GM19463 (cell line): ENCODE data around the gene OCLN.
"Not testable (repeated sequence)": the region's sequence is repeated elsewhere in the genome, so short reads cannot be mapped to it uniquely, and the experiment has no call there.

ENCODE experiments used
- ATAC-seq: cut with Tn5 transposase; IDR thresholded peaks from one replicate; pipeline ENCODE4 v1.9.1; 2021; ENCODE audit warnings: mild to moderate bottlenecking, moderate library complexity; ENCODE audit not compliant: unreplicated experiment

OCLN gene

DNA sequence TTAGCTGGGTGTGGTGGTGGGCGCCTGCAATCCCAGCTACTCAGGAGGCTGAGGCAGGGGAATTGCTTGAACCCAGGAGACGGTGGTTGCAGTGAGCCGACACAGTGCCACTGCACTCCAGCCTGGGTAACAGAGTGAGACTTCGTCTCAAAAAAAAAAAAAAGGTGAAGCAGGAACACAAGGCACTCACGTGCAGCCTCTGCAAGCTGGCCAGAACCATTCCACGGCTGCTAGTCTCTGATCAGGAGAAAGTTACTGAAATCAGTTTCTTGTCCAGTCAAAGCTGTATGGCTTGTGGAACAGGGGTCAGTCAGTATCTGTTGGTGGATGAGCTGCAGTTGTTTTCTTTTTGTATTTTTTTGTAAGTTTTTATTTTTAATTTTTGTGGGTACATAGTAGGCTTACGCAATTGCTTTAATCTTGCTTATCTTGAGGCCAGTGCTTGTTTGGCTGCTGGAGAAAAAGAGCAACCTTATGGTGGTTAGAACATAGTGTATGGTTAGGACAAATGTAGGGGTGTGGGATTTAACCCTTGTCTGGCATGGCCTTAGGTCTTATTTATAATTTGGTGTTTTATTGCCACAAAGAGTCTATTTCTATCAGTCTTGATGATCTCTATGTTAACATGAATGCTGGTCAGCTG, 34.7 kb downstream of the OCLN start:
- ATAC-seq: no peak

DNA sequence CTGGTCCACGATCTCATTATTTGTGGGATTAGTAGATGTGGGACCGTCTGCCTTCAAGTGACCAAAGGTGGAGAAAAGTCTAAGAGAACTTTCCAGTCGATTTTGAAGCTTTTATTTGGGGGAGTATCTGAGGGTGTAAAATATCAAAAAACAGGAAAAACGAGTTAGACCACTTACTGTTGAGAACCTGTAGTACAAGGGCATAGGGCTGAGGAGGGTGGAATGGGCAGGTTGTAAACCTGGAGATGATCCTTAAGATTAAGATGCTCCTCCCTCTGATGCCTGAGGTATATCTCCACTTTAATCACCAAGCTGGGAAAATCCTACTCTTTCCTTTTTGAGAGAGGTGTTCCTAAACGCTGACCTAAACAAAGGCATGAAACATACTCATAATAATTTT, 35.4 kb downstream of the OCLN start:
- ATAC-seq: no peak

DNA sequence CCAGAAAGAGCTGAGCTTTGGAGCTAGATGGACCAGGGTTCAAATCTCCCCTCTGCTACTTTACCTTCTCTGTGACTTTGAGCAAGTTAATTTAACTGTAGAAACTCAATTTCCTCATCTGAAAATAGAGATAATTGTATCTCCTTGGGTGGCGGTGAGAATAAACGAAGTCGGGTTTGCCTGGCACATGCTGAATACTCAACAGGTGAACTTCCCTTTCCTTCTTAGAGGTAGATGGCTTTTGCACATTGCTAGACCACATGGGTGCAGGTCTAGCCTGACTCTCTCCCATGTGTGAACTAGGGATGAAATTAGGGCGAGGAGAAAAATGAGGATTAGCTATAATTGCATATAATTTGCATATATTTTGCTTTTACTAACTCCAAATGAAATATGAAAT, 36.0 kb downstream of the OCLN start:
- no peak for ATAC-seq

DNA sequence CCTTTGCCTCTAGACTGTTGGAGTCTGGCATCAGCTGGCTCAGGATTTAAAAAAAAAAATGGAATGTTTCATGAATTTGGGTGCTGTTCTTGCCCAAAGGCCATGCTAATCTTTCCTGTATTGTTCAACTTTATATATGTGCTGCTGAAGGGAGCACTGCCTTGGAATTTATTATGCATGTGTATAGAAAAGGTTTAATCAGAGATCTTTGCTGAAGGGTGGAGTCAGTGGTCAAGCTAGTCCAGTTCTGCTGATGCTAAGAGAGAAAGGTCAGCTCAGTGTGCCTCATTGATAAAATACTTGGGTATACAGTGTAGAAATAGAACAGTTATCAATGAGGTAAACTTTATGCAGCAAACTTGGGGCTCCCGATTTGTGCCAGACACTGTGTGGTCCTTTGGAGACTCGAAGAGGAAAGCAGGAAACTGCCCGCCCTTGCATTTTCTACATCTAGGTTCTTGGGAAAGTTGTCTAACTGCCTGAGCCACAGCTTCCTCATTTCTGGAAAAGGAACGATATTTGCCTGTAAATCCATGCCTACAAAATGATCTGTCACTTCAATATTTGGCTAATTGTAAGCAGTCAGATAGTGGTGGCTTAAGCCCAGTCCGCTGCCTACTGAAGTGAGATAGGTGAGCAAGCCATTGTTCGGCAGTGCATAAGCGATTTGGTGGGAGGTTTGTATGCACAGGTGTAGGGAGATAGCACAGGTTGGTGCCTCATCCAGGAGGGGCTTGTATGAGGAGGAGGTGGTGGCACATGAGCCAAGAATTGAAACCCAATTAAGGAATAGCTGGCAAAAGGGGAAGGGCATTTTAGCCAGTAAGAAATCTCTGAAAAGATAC, 38.2 kb downstream of the OCLN start:
- no peak for ATAC-seq

DNA sequence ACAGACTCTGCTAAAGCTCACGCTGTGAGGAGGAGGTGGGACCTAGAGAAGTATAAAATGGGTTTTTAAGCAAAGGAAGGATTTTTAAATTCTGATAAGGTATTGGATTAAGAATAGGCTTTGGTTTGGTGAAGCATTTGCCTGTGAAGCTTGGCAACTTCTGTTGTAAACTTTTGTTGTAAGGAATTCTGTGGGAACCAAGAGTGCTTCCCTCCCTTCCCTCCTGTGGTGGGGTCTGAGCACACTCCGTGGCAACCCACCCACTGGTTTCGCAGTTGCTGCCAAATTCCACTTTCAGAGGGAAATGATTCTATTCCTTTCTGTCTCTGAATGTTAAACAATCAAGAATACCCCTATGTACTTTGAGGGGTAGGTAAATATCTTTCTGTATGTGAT, 38.8 kb downstream of the OCLN start:
- no peak for ATAC-seq

DNA sequence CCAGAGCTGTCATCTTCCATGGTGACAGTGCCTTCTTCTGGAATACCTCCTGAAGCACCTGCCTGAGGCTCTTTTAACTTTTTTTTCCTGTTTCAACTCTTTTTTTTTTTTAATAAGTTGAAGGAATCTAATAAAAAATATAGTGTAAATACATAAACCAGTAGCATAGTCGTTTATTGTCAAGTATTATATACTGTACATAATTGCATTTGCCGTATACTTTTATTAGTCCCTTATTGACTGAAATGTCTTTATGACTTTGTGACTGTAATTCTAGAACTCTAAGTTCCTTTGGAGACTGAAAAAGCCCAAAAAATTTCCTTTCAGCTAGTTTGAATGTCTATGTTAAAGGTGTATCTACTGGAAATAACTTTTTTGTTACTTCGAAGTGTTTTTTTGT, 45.3 kb downstream of the OCLN start:
- not testable (repeated sequence) for ATAC-seq

DNA sequence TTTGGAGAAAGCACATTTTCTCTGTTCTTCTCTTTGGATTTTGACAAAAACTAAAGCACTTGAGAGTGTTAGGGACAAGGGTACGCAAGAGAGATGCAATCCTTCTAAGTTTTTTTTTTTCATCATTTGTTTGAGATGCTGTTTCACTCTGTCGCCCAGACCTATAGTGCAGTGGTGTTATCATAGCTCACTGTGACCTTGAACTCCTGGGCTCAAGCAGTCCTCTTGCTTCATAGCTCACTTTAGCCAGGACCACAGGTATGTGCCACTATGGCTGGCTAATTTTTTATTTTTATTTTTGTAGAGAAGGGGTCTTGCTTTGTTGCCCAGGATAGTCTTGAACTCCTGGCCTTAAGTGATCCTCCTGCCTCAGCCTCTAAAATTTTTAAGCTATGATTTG, 46.1 kb downstream of the OCLN start:
- not testable (repeated sequence) for ATAC-seq

DNA sequence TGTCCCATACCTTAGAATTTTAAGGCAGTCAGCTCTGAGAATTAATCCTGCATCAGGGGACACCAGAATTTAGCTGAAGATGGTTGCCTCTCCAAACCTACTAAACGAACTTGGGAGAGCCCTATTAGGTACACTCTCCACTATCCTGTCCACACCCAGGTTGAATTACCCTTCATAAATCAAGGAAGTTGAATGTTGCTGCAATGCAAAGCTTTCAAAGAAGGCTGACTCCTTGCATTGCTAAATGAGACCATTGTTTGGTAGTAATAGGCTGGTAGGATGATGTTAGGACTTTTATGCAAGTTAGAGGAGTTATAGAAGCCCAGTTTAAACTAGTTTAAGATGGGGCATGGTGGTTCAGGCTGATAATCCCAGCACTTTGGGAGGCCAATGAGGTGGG, 48.8 kb downstream of the OCLN start:
- ATAC-seq: not testable (repeated sequence)

DNA sequence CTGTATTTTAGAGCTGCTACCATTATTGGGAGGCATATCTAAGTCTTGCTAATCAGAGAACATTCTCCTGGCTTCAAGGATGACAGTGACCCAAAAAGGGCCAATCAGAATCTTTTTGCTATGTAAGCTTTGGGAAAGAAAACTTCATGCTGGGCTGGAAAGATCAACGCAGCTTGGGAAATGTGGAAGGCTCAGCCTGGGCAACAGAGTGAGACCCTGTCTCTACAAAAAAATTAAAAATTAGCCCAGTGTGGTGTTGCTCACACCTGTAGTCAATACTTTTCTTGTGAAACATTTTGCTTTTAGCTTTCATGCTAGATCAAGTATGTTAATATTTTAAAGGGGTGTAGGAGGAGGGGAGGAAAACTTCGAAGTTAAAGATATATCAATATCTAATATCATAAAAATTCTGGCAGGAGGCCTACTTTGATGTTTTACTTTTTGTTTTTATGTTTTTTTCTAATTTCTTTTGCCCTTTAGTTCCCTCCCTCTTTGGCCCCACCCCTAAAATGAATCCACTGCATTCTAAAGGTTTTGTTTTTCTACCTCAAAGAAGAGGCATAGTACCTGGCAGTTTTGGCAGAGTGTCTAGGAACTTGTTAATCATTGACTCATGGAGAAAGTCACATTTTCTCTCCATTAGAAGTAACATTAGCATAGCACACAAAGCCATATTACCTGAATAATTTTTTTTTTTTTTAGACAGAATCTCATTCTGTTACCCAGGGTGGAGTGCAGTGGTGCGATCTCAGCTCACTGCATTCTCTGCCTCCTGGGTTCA, 50.4 kb downstream of the OCLN start:
- not testable (repeated sequence) for ATAC-seq

DNA sequence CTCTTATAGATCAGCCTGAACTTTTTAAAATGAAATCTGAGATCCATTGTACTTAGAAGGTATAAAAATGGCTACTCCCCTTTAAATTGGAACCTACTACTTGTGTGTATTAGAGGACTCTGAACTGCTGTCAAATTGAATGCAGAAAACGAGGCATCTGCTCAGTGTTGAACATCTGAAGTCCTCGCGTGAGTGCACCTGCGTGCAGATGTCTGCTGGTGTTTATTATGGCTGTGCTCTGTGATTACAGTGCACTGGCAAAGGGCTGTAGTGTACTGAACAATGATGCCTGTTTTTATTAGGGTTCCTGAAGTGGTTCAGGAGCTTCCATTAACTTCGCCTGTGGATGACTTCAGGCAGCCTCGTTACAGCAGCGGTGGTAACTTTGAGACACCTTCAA, 52.0 kb downstream of the OCLN start:
- not testable (repeated sequence) for ATAC-seq

DNA sequence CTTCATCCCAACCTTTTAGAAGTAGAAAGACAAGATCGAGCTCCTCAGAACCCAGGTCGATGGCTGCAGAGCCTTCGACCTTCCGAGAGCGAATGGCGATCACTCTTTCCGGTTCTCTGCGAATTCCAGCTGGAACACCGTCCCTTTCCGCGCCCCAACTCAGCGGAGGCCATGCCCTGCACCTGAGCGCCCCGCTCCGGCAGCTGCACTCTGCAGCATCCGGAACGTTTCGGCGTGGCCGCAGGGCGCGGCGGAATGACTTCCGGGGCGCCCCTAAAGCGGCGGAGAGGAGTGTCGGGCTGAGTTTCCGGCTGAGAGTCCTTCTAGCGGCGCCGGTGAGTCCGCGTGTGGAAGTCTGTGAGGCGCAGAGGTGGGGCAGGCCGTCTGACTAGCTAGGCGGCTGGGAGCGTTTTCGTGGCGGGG, 67.3 kb downstream of the OCLN start, which contains the start of gene GTF2H2C:
Gene GTF2H2C, plus strand, starts transcription at position 284 of the 423 bp plus-strand sequence. CDS start 4,942 bp downstream, outside the sequence.
- peak; percentile 99 for ATAC-seq

DNA sequence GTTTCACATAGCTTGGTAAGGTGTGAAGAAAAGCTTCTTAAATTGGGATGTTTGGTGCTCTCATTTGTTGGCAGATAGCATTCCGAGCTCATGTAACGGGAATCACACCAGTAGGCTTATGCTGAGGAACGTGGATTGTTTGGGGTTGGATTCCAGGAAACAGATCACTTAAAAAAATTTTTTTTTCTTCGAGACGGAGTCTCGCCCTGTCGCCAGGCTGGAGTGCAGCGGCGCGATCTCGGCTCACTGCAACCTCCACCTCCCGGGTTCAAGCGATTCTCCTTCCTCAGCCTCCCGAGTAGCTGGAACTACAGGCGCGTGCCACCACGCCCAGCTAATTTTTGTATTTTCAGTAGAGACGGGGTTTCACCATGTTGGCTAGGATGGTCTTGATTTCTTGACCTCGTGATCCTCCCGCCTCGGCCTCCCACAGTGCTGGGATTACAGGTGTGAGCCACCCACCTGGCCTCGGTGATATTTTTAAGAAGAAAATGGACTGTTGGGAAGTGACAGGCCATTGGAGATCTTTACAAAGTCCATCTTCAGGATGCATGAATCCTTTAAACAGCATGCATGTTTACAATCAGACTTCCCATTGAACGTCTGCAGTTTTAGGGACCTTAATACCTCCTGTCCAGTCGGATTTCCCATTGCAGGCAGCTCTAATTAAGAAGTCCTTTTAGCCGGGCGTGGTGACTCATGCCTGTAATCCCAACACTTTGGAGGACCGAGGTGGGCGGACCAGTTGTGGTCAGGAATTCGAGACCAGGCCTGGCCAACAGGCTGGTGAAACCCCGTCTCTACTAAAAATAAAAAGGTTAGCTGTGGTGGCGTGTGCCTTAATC, 68.2 kb downstream of the OCLN start:
- ATAC-seq: not testable (repeated sequence)

DNA sequence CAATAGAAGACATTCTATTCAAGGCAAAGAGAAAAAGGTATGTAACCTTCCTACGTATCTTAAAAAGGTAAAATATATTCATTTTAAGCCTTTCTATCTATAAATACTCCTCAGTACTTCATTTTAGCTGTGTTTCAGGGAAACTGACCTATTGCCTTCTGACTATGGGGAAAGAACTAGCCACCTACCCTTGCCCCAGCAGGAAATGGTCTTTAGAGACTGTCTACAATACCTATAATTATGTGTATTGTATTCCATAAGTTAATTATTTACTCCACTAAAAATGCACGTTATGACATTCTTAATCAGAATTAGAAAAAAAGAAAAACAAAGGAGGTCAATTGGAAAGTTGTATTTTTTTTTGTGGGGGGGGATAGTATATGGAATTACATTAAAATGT, 73.6 kb downstream of the OCLN start:
- ATAC-seq: not testable (repeated sequence)

DNA sequence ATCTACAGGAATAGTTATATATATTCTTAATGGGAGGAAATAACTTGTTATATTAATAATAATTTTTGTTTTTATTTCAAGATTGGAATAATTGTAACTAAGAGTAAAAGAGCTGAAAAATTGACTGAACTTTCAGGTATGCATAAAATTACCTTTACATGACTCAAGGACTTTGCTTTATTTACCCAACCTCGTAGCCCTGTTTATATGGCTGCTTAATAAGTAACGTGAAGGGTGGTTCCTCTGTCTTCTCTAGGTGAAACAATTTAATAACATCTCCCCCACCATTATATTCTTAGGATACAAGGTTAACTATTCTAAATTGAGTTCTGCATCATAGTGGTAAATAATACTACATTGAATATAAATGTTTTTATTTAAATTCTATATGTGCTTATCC, 75.5 kb downstream of the OCLN start:
- ATAC-seq: not testable (repeated sequence)

DNA sequence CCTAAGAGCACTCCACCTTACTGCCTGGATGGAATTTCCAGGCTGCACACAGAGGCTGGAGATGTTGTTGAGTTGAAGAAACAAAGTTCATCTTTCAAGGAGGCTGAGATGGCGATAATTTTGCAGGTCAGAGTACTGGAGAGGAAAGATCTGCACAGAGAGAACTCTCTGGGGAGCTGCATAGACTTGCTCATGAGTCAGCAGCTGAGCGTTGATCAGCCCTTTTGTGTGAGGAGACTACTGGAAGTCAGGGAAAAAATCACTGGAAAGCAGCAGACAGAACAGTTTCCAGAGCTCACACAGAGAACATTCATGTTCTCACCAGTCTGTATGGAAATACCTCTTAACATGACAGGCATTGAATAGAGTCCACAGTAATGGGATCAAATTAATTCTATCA, 90.8 kb downstream of the OCLN start:
- not testable (repeated sequence) for ATAC-seq

DNA sequence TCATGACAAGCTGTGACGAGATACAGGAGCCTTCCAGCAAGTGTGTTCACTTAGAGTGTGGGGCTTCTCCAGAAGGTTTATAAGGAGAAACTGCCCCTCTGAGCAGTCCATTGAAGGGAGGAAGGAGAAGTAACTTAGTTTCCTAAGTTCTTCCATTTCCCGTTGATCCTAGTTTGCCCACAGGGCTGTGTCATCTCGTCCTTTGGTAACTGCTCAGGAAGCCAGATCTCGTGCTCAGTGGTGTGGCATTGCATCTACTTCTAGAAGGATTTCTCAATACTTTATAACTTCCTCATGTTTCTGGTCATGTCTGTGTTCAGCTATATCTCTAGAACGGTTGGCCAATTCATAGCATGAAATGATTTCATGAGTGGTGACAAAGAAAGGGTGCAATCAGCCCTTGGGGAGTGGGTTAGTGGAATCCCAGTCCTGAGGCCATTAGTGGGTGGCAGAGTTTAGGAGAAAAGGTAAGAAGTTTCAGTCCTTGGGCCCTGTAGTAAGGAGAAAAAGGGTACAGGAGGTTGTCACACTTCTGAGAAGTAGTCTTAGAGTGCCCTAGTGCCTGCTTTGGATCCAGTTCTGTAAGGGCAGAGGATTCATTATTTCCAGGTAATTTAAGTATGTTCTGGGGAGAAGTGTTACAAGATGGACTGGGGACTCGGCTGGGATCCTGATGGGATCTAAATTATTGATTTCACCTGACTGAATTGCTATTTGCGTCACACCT, 103.7 kb downstream of the OCLN start:
- ATAC-seq: not testable (repeated sequence)

DNA sequence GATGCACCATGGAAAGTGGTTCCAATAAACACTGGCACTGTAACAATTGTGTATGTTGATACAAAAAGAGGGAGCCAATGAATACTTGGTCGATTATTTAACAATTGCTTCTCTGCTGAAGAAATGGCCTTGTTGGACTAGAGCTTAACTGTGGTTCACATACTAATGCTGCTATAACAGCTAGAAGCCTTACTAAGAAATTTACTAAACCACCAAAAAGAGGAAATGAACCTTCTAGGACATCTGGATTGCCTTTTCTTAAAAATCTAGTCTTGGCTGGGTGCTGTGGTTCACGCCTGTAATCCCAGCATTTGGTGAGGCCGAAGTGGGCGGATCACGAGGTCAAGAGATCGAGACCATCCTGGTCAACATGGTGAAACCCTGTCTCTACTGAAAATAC, 109.4 kb downstream of the OCLN start:
- peak; percentile 95 for ATAC-seq

DNA sequence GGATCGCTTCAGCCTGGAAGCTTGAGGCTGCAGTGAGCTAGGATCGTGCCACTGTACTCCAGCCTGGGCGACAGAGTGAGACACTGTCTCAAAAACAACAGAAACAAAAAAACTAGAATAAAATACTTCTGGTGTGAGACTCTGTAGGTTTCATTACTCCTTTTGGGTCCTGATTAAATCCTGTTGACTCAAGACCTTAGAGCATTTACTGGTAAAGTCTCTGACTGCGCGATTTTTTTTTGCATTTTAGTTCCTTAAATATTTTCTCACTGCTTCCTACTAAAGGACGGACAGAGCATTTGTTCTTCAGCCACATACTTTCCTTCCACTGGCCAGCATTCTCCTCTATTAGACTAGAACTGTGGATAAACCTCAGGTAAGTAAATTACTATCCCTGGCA, 114.2 kb downstream of the OCLN start:
- not testable (repeated sequence) for ATAC-seq
